ENCODE data around the gene TAOK2.
"Not testable (repeated sequence)": the region's sequence is repeated elsewhere in the genome, so short reads cannot be mapped to it uniquely, and the experiment has no call there.

Gene TAOK2

GRCh38 chr16:30023586-30023985 lies 49.9 kb downstream of the TAOK2 start:
- no peak for DNase-seq (ENCODE audit: low read depth in 2 of 2)

DNA sequence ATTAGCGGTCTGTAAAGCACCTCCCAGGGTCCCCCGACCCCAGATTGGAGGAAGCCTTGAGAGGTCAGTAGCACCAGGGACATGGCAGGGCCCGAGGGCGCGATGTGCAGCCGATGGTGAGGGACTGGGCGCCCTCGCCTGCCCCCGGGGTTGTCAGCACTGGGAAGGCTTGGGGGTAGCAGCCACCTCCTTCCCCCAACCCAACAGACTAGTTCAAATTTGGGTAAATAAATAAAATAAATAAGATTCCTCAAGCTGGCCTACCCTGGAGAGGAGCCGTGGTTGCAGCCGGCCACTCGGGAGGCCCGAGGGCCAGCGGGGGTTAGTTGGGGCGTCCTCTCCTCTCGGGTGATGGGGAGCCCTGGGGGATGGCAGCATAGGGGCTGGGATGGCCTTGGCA lies 50.8 kb downstream of the TAOK2 start:
- DNase-seq (ENCODE audit: low read depth in 2 of 2), result no peak

- no peak for DNase-seq (ENCODE audit: low read depth in 2 of 2)
These were observed 51.5 kb downstream of the TAOK2 start for GRCh38 chr16:30025156-30025555.

GRCh38 chr16:30025574-30025973 lies 51.9 kb downstream of the TAOK2 start:
- no peak for DNase-seq (ENCODE audit: low read depth in 2 of 2)

DNA sequence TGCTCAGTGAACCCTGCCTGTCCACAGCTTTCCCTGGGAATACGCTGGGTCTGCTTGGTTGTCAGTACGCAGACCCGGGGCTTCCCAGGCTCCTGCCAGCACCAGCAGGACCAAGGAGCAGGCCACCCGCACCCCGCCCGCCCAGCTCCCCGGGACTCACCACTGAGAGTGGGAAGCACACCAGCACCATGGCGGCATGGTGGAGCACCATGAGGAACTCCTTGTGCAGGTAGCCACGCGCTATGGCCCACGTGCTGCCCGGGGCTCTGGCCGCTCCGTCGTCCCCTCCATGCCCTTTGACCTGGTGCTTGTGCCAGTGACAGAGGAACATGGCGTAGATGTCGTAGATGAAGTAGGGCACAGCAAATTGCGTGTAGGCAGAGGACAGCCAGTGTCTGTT lies 52.8 kb downstream of the TAOK2 start:
- DNase-seq (ENCODE audit: low read depth in 2 of 2), result no peak

- no peak for DNase-seq (ENCODE audit: low read depth in 2 of 2)
These were observed 54.1 kb downstream of the TAOK2 start for GRCh38 chr16:30027588-30028437.

DNA sequence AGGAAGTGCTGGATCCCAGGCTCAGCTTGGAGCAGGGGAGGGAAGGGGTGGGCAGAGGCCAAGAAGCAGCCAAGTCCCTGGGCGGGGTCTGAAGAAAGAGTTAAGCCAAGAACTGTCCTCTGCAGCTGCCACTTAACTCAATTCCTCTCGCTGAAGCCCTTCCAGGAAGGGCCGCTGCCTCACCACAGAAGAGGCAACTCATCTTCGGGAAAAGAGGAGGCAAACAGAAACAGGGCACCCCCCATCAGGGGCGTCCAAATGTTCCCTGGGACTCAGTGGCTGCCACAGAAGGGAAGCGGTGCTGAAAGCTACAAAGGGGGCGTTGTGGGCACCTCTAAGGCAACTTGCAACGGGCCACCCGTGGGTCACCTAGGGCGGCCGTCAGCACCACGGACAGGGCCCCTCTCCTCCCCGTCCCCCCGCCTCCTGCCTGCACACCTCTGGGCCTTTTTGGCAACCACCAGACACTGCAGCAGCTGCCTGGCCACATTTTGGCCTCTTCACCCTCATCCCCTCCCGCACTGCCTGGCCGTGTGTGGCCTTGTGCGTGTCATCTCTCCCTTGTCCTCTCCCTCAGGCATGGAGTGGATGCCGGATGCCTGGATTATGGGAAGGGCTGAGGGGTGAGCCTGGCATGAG lies 54.9 kb downstream of the TAOK2 start:
- no peak for DNase-seq (ENCODE audit: low read depth in 2 of 2)

DNA sequence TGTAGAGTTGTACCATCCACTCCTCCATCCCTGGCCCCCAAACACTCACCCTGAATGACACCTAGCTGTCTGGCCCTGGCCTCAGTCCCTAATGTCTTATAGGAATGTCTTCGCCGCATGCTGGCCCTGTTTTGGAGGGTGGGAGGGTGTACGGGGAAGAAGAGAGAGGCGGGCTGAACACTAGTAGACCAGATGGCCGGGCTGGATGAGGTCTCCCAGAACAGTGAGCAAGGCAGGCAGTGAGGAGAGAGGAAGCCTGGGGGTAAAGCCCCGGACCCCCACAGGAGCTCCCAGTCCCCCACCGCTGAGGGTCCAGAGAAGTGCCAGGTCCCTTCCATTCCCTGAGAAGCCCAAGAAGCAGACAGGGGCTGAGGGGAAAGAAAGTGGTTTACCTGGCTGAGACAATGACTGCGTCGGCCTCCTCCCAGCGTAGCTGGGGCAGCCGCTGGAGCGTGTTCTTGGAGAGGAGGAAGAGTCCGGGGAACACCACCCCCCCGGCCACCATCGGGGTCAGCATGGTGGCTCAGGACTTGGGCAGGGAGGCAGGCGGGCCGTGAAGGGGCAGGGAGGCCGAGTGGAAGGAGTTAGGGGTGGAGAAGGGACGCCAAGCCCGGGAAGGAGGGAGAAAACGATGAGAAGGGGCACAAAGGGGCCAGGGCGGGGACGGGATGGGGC lies 56.5 kb downstream of the TAOK2 start:
- DNase-seq (ENCODE audit: low read depth in 2 of 2), result no peak

- no peak for DNase-seq (ENCODE audit: low read depth in 2 of 2)
These were observed 57.3 kb downstream of the TAOK2 start, which contains the start of gene TLCD3B for GRCh38 chr16:30030841-30031413. Gene TLCD3B, minus strand, starts transcription at chr16:30031271. Its CDS starts 744 bp downstream, at chr16:30030527.

DNA sequence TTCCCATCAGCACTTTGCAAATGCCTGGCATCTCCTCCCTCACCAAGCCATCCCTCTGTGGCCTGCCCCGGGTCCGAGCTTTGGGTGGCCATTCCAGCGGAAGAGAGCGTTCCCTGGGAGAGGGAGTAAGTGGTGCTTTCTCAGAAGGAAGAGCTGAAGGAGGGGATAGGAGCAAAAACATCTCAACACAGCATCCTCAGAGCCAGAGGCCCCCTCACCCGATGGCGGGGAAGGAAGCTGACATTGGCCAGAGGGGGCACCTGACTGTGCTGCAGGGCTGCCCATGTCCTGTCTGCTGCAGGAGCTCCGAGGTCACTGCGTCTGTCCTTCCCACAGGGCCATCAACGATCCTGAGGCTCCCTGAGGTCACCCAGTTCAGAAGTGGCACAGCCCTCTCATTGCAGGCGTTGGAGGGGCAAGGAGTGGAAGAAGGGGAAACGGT lies 57.8 kb downstream of the TAOK2 start:
- no peak for DNase-seq (ENCODE audit: low read depth in 2 of 2)

GRCh38 chr16:30032083-30032819 lies 58.6 kb downstream of the TAOK2 start:
- DNase-seq (ENCODE audit: low read depth in 2 of 2), result peak; percentile 30 to 46

GRCh38 chr16:30033270-30033669 lies 59.6 kb downstream of the TAOK2 start:
- DNase-seq (ENCODE audit: low read depth in 2 of 2), result no peak

DNA sequence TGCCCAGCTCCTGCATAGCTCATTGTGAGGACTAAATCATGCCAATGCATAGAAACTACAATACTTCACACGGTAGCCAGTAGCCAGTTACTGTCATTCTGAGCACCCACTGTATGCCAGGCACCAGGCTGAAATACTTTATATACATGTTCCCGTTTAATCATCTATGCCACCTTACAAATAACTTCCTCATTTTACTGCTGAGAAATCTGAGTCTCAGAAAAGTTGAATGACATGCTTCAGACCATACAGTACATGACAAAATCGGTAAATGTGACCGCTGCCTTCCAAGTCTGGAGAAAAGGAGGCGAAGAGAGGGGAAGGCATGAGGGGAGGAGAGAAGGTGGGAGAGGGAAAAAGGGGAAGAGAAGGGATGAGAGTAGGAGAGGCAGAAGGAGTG lies 66.6 kb downstream of the TAOK2 start:
- no peak for DNase-seq (ENCODE audit: low read depth in 2 of 2)

GRCh38 chr16:30040690-30041089 lies 67.0 kb downstream of the TAOK2 start:
- DNase-seq (ENCODE audit: low read depth in 2 of 2), result not testable (repeated sequence)

DNA sequence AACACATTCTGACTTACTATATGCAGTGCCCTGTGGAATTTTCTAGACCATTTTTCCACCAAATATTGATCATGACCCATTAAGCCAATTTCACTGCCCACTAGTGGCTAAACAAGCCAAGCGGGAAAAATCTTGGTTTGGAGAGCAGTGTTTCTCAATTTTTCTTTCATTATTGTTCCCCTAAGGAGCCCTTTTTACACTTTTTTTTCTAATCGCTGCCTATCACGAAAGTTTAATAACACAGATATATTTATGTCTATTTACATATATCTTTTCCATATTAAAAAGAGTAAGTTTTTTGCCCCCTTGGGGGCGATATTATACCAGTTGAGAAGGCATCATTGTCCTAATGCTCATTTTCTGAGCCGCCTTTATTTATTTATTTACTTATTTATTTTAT lies 68.2 kb downstream of the TAOK2 start:
- no peak for DNase-seq (ENCODE audit: low read depth in 2 of 2)

All from stimulated activated CD4-positive, alpha-beta T cell treated with anti-CD3 and anti-CD28 coated beads, Interleukin-1b, Interleukin-23, amount 100 ng/mL, for 4 hours (primary cell).